Activated CD4-positive, alpha-beta memory T cell treated with anti-CD3 and anti-CD28 coated beads, Interleukin-2, amount 10 ng/mL, durations not matched to agents 7 days and 5 days (primary cell): ENCODE results near the gene SYNJ2BP. TPM values are rescaled to one million over a fixed set of nuclear protein-coding genes. Genes with fewer than 3 reads are reported as not detected.

Experiments used
- total RNA-seq, 2 experiments: library from RNA; stranded (reverse); gene quantifications; one replicate each; pipeline ENCODE4 v1.2.3, GENCODE V29; 2021

SYNJ2BP gene
- total RNA-seq, 2 experiments from 2014 or later, result 6.3 to 6.5 TPM

Other genes starting within 250 kb of the SYNJ2BP start
- under 1 TPM; 0.08 to 0.13 TPM for gene SLC8A3, start 228.1 kb downstream of the SYNJ2BP start, total RNA-seq
- 10 to 100 TPM; 36.8 to 44.3 TPM for gene COX16, start 57.4 kb downstream of the SYNJ2BP start, total RNA-seq
- not detected for gene ADAM21, start 35.1 kb upstream of the SYNJ2BP start, total RNA-seq
- under 1 TPM; 0.13 to 0.28 TPM for gene ADAM20, start 117.9 kb upstream of the SYNJ2BP start, total RNA-seq
- 10 to 100 TPM; 45.5 to 47.9 TPM for gene MED6, start 183.6 kb upstream of the SYNJ2BP start, total RNA-seq
- 10 to 100 TPM; 14.1 to 14.7 TPM for gene TTC9, start 224.8 kb upstream of the SYNJ2BP start, total RNA-seq